ENCODE data around the gene RNF34.

Gene RNF34

DNA sequence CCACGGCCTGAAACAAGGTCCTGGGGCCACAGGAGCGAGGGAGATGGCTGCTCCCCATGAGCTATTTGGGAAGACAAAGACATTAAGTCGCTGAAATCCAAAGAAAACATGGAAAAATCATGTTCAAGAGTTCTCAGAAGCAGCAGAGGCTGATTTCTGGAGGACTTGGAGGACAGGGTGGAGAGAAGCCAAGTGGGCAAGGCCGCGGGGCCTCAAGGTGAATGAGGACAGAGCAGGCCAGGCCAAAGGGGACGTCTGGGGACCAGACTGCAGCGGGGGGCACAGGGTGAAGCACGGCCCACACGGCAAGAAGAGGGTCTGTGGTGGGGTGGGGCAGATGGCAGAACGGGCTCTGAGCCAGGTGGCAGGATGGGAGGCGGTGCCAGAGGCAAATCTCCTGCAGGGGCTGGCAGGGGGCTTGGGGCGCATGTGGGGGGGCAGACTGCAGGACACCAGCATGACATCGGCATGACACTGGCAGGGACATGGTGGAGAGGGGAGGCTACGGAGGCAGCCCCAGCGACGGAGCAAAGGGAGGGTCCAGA, 48.9 kb downstream of the RNF34 start:
- no peak overlapping the region for H3K4me3 ChIP-seq (ENCODE audit: control insufficient read depth, low read depth, low read length)
- no peak for DNase-seq (ENCODE audit: low read depth)
- TF ChIP-seq, protein P1, sequence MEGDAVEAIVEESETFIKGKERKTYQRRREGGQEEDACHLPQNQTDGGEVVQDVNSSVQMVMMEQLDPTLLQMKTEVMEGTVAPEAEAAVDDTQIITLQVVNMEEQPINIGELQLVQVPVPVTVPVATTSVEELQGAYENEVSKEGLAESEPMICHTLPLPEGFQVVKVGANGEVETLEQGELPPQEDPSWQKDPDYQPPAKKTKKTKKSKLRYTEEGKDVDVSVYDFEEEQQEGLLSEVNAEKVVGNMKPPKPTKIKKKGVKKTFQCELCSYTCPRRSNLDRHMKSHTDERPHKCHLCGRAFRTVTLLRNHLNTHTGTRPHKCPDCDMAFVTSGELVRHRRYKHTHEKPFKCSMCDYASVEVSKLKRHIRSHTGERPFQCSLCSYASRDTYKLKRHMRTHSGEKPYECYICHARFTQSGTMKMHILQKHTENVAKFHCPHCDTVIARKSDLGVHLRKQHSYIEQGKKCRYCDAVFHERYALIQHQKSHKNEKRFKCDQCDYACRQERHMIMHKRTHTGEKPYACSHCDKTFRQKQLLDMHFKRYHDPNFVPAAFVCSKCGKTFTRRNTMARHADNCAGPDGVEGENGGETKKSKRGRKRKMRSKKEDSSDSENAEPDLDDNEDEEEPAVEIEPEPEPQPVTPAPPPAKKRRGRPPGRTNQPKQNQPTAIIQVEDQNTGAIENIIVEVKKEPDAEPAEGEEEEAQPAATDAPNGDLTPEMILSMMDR (IDR thresholded peaks at IDR 0.05; ENCODE audit: control insufficient read depth, insufficient read depth, low read depth, low read length, missing control alignments), result no peak

DNA sequence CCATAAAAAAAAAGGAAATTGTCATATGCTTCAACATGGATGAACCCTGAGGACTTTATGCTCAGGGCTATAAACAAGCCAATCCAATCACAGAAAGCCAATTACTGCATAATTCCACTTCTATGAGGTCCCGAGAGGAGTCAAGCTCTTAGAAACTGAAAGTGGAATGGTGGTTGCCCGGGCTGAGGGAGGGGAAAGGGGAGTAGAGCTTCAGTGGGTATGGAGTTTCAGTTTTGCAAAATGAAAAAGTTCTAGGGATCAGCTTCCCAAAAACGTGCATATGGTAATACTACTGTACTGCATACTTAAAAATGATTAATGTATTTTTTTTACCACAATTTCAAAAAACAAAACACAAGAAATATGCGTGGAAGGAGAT, 52.0 kb downstream of the RNF34 start:
- DNase-seq (ENCODE audit: low read depth), result no peak
- TF ChIP-seq, protein P1 (IDR thresholded peaks at IDR 0.05; ENCODE audit: control insufficient read depth, insufficient read depth, low read depth, low read length, missing control alignments), result no peak
- H3K4me3 ChIP-seq (ENCODE audit: control insufficient read depth, low read depth, low read length), result no peak overlapping the region

DNA sequence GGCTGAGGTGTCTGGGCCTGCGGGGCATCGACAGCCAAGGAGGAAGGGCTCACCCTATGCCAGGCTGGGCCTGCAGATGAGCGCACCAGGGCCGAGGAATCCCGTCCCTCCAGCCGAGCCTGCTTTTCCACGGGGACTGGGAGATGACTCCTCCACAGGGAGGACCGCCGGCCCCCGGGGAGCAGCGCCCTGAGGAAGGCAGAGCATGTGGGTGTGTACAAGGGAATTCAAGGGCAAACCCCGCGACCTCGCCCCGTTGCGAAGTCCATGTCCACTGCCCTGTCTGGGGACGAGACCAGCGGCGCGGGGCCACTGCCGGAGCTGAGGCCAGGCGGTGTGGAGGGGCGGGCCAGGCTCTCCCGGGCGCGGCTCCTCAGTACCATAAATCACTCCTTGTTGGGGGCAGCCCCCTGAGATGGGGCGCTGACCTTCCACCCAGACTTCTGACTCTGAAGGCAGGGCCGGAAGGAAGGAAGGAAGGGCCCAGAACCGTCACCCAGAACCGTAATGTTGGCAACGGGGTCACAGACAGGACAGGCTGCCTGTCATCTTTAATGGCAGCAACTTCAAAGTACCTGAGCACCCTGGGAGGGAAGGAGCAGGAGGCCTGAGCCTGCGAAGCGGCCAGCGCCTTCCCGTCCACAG, 52.5 kb downstream of the RNF34 start:
- no peak for DNase-seq (ENCODE audit: low read depth)
- H3K4me3 ChIP-seq (ENCODE audit: control insufficient read depth, low read depth, low read length), result no peak overlapping the region
- TF ChIP-seq, protein P1 (IDR thresholded peaks at IDR 0.05; ENCODE audit: control insufficient read depth, insufficient read depth, low read depth, low read length, missing control alignments), result no peak

DNA sequence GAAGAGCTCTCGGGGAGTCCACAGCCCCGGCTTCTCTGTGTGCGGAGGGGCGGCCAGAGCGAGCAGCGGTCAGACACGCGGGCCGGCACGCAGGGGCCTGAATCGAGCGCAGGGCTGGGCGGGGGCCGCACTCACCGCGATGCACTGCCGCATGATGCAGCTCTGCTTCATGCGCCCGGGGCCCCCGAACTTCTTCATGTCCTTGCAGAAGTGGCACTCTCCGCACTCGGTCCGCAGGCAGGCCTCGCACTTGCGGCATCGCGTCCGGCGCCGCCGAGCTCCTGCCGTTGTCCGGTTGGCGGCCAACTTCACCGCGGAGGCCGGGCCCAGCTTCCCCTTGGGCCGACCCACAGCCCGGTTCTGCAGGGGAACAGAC, 53.1 kb downstream of the RNF34 start:
- H3K4me3 ChIP-seq (ENCODE audit: control insufficient read depth, low read depth, low read length), result no peak overlapping the region
- no peak for DNase-seq (ENCODE audit: low read depth)
- TF ChIP-seq, protein P1 (IDR thresholded peaks at IDR 0.05; ENCODE audit: control insufficient read depth, insufficient read depth, low read depth, low read length, missing control alignments), result no peak

DNA sequence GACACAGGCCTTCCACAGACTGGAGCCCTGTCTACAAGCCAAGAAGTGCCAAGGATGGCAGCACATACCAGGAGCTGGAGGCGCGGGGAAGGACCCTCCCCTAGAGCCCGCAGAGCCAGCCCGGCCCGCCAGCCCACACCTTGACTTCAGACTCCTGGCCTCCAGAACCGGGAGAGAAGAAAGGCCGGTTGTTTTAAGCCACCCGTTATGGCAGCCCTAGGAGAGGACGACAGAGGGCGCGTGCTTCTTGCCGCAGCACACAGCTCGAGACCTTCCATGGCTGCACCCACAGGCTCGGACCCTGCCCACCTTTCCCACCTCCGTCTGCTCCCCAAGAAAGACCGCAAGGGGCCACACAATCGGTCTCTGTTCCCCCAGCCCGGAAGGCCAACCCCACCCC, 53.7 kb downstream of the RNF34 start:
- DNase-seq (ENCODE audit: low read depth), result no peak
- no peak overlapping the region for H3K4me3 ChIP-seq (ENCODE audit: control insufficient read depth, low read depth, low read length)
- TF ChIP-seq, protein P1 (IDR thresholded peaks at IDR 0.05; ENCODE audit: control insufficient read depth, insufficient read depth, low read depth, low read length, missing control alignments), result no peak

DNA sequence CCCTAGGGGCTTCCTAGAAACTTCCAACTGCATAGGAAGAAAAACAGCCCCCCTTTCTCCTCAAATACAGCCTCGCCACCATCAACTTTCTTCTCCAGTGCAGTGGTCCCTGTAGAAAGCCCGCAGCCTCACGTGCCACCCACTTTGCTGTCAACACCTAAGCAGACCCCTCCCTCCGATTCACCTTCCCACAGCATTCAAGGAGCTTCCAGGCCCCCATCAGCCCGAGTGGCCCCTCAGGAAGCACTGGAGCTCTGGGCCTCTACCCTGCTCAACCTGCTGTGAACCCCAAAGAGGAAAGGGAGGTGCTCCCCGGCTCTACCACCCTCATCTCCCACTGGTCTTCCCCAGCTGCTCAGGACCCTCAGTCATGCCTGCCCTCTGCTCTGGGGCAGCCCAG, 55.0 kb downstream of the RNF34 start:
- TF ChIP-seq, protein P1 (IDR thresholded peaks at IDR 0.05; ENCODE audit: control insufficient read depth, insufficient read depth, low read depth, low read length, missing control alignments), result no peak
- no peak overlapping the region for H3K4me3 ChIP-seq (ENCODE audit: control insufficient read depth, low read depth, low read length)
- DNase-seq (ENCODE audit: low read depth), result no peak

All from AG09309 (cell line).